GM12801 (cell line): ENCODE measurements around the gene ZSCAN4.

ENCODE experiments used
- CTCF ChIP-seq: IDR thresholded peaks from one replicate; pipeline ENCODE4 v1.5.1; 2011; ENCODE audit warnings: control low read depth; ENCODE audit not compliant: insufficient read length; ENCODE audit errors: extremely low read depth

Gene ZSCAN4

GRCh38 chr19:57709616-57710015 is 40.9 kb downstream of the ZSCAN4 start:
- TF ChIP-seq CTCF: no peak

- no peak for TF ChIP-seq CTCF
Measured at GRCh38 chr19:57712222-57712621, 43.5 kb downstream of the ZSCAN4 start.

GRCh38 chr19:57719424-57719823 is 50.7 kb downstream of the ZSCAN4 start:
- TF ChIP-seq CTCF: no peak

- TF ChIP-seq CTCF: no peak
Measured at GRCh38 chr19:57719901-57720519, 51.3 kb downstream of the ZSCAN4 start.

- no peak for TF ChIP-seq CTCF
Measured at GRCh38 chr19:57720878-57721277, 52.1 kb downstream of the ZSCAN4 start.
